ENCODE results near the gene LCAT. TPM values are rescaled to one million over a fixed set of nuclear protein-coding genes. Genes with fewer than 3 reads are reported as not detected.
A peak's percentile ranks its signal among the peaks of the same experiment; 100 is the strongest.

The LCAT gene
- polyA plus RNA-seq, 1 donor (not counting 4 experiments of a cell fraction or from before 2014, with no cell fraction given), result 6.5 TPM

DNA sequence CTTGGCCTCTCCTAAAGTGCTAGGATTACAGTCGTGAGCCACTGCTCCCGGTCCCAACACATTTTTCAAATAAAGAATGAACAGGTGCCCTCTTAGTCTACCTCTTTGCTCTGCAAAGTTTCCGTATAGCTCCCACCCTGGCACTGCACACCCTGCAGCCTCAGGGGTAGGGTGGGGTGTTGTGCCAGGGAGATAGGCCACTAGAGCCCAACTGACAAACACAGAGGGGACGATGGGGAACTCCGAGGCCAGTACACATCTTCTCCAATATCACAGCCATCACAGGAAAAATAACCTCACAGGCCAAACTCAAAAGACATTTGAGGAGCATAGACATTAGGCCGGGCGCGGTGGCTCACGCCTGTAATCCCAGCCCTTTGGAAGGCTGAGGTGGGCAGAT, 27.2 kb upstream of the LCAT start:
- Histone ChIP-seq H3K9me3 (ENCODE audit: control insufficient read depth, low read depth, low read length) (no peaks in the 10 kb centered on the region), H3K27me3 (ENCODE audit: control insufficient read depth, extremely low read depth, insufficient read depth, low read length) (no peaks in the 10 kb centered on the region), H3K36me3 (ENCODE audit: control insufficient read depth in 2 of 2, extremely low read depth in 1 of 2, insufficient read depth in 2 of 2, low read length in 2 of 2) (no peaks in the 10 kb centered on the region), H3K27ac (ENCODE audit: control insufficient read depth, insufficient read depth, low read length) (no peak overlapping the region), H2AFZ (ENCODE audit: control insufficient read depth, low read length) (no peak overlapping the region), H3K4me2 (ENCODE audit: control insufficient read depth, extremely low read depth, insufficient read depth, low read depth, low read length) (no peak overlapping the region), H3K79me2 (ENCODE audit: control insufficient read depth, insufficient read depth, low read length) (peaks cover 18% of the 10 kb centered on the region), H3K4me1 (ENCODE audit: control insufficient read depth, extremely low read depth, insufficient read depth, low read length) (peaks cover 19% of the 10 kb centered on the region), H4K20me1 (ENCODE audit: control insufficient read depth, extremely low read depth, insufficient read depth, low read length) (no peaks in the 10 kb centered on the region), H3K4me3 (ENCODE audit: control insufficient read depth in 2 of 3, extremely low read depth in 1 of 3, insufficient read depth in 2 of 3, low read depth in 1 of 3, low read length in 3 of 3) (no peak overlapping the region), H3K9ac (ENCODE audit: control insufficient read depth, extremely low read depth, insufficient read depth, low read length) (no peak overlapping the region), H3K9me1 (ENCODE audit: control insufficient read depth, extremely low read depth, insufficient read depth, low read length) (no peaks in the 10 kb centered on the region)
- no peak for TF ChIP-seq EZH2 (IDR thresholded peaks at IDR 0.05; ENCODE audit: low read length)
- TF ChIP-seq, protein P1, sequence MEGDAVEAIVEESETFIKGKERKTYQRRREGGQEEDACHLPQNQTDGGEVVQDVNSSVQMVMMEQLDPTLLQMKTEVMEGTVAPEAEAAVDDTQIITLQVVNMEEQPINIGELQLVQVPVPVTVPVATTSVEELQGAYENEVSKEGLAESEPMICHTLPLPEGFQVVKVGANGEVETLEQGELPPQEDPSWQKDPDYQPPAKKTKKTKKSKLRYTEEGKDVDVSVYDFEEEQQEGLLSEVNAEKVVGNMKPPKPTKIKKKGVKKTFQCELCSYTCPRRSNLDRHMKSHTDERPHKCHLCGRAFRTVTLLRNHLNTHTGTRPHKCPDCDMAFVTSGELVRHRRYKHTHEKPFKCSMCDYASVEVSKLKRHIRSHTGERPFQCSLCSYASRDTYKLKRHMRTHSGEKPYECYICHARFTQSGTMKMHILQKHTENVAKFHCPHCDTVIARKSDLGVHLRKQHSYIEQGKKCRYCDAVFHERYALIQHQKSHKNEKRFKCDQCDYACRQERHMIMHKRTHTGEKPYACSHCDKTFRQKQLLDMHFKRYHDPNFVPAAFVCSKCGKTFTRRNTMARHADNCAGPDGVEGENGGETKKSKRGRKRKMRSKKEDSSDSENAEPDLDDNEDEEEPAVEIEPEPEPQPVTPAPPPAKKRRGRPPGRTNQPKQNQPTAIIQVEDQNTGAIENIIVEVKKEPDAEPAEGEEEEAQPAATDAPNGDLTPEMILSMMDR (optimal IDR thresholded peaks at IDR 0.05 in 1 of 3, IDR thresholded peaks at IDR 0.05 in 1 of 3, conservative IDR thresholded peaks at IDR 0.05 in 1 of 3; ENCODE audit: extremely low read depth in 1 of 3, insufficient read depth in 2 of 3, low read length in 3 of 3), result no peak
- FAIRE-seq (no peak), DNase-seq (ENCODE audit: low read depth, low spot score) (no peak)
- dilution Hi-C loops (cut with MboI; ENCODE audit: extremely low pct_ligation_motif_present, low sequenced_read_pairs), result no loop called here

DNA sequence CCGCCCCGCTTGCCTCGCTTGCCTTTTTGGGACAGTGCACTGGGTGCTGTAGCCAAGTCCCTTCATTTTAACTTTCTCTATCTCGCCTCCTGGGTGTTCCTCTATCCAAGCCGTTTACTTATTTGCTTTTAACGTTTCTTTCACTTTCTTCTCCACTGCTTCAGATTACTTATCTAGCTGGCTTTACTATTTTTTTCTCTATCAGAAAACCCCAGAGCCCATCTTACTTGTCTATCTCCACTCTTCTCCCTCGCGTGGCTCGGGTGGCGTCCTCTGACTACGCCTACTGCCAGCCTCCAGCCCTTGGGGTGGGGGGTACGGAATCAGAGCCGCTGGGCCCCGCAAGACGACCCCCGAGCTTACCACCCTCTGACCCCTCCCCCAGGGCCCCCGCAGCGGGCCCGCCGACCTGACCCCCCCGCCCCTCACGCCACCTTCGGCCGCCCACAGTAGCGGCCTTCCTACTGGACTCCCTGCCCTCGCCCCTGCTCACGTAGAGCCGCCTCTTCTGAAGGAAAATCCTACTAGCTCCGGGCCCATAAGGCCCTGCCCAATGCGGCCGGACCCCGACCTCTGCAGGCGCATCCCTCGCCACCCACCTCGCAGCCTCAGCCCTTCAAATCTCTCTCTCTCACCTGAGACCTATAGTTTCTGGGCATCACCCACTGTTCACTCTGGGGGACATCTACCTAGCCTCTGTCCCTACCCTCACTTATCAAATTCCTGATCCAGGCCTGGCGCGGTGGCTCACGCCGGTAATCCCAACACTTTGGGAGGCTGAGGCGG, 25.5 kb upstream of the LCAT start:
- no peak for DNase-seq (ENCODE audit: low read depth, low spot score)
- Histone ChIP-seq H3K79me2 (ENCODE audit: control insufficient read depth, insufficient read depth, low read length) (peaks cover 34% of the 10 kb centered on the region), H3K27me3 (ENCODE audit: control insufficient read depth, extremely low read depth, insufficient read depth, low read length) (no peaks in the 10 kb centered on the region), H3K36me3 (ENCODE audit: control insufficient read depth in 2 of 2, extremely low read depth in 1 of 2, insufficient read depth in 2 of 2, low read length in 2 of 2) (peaks cover 0 to 14% of the 10 kb centered on the region in 2 experiments), H4K20me1 (ENCODE audit: control insufficient read depth, extremely low read depth, insufficient read depth, low read length) (no peaks in the 10 kb centered on the region), H3K4me3 (ENCODE audit: control insufficient read depth in 2 of 3, extremely low read depth in 1 of 3, insufficient read depth in 2 of 3, low read depth in 1 of 3, low read length in 3 of 3) (peak overlapping the region in 2 of 3 experiments; percentile 64 to 68), H3K4me2 (ENCODE audit: control insufficient read depth, extremely low read depth, insufficient read depth, low read depth, low read length) (peak overlapping the region; percentile 95), H2AFZ (ENCODE audit: control insufficient read depth, low read length) (peak overlapping the region; percentile 81), H3K4me1 (ENCODE audit: control insufficient read depth, extremely low read depth, insufficient read depth, low read length) (peaks cover 35% of the 10 kb centered on the region), H3K27ac (ENCODE audit: control insufficient read depth, insufficient read depth, low read length) (peak overlapping the region; percentile 89), H3K9me1 (ENCODE audit: control insufficient read depth, extremely low read depth, insufficient read depth, low read length) (no peaks in the 10 kb centered on the region), H3K9ac (ENCODE audit: control insufficient read depth, extremely low read depth, insufficient read depth, low read length) (peak overlapping the region; percentile 94), H3K9me3 (ENCODE audit: control insufficient read depth, low read depth, low read length) (no peaks in the 10 kb centered on the region)
- FAIRE-seq, result no peak
- TF ChIP-seq, protein P1 (optimal IDR thresholded peaks at IDR 0.05 in 1 of 3, IDR thresholded peaks at IDR 0.05 in 1 of 3, conservative IDR thresholded peaks at IDR 0.05 in 1 of 3; ENCODE audit: extremely low read depth in 1 of 3, insufficient read depth in 2 of 3, low read length in 3 of 3), result no peak
- no peak for TF ChIP-seq EZH2 (IDR thresholded peaks at IDR 0.05; ENCODE audit: low read length)
- dilution Hi-C loops (cut with MboI; ENCODE audit: extremely low pct_ligation_motif_present, low sequenced_read_pairs), result no loop called here
